GM12878 (cell line): ENCODE results near the gene PIGS. TPM values are rescaled to one million over a fixed set of nuclear protein-coding genes. Genes with fewer than 3 reads are reported as not detected.
A peak's percentile ranks its signal among the peaks of the same experiment; 100 is the strongest.

Experiments
- ATAC-seq: fragments of 200-7000 bp; cut with Tn5 transposase; 3 replicates; pipeline ENCODE4 v1.9.1; 2020; ENCODE audit warnings: mild to moderate bottlenecking, moderate library complexity
- Bru-seq: library from RNA; stranded (reverse); fragments of 400-500 nt; gene quantifications from one replicate; lab custom pipeline; 2021; lab: Mats Ljungman, UMichigan
- BruChase-seq, 2 experiments: library from RNA; stranded (reverse); fragments of 400-500 nt; gene quantifications; one replicate each; lab custom pipeline; 2021; lab: Mats Ljungman, UMichigan
- BruUV-seq: library from RNA; stranded (reverse); fragments of 400-500 nt; replicated peaks from 2 replicates; lab custom pipeline; 2021; lab: Mats Ljungman, UMichigan
- CTCF ChIA-PET: fragments of 300-600 bp; sonication (Branson Sonifier 250); formaldehyde crosslinking; extraction: SDS; loops from one replicate; lab custom pipeline; 2021; ENCODE audit warnings: inconsistent platforms; lab: Yijun Ruan, JAX
- POLR2A ChIA-PET: fragments of 350-600 bp; formaldehyde crosslinking; extraction: SDS; loops from one replicate; lab custom pipeline; 2021; ENCODE audit warnings: inconsistent platforms; lab: Charles Lee
- RAD21 ChIA-PET: fragments of 300-600 bp; sonication (Branson Sonifier 250); formaldehyde crosslinking; loops from one replicate; lab custom pipeline; 2023; ENCODE audit warnings: antibody characterized with exemption; ENCODE audit not compliant: unreplicated experiment; lab: Charles Lee
- SMC1A ChIA-PET: fragments of 300-600 bp; sonication (Branson Sonifier 250); formaldehyde crosslinking; loops from one replicate; lab custom pipeline; 2023; ENCODE audit not compliant: unreplicated experiment, uncharacterized antibody; lab: Charles Lee
- DNase-seq: peaks from one replicate; pipeline ENCODE4 v3.0.0-alpha.2; 2011; ENCODE audit warnings: low read depth, low spot score
- FAIRE-seq: peaks from 3 replicates; lab custom pipeline; 2011; peaks lifted over from hg19 to GRCh38; lab: Jason Lieb, UNC
- H2AFZ ChIP-seq: 2 replicates; pipeline ENCODE4 v1.6.0; 2011; ENCODE audit warnings: low read depth, low read length, control low read depth; ENCODE audit not compliant: control insufficient read depth
- H3K27ac ChIP-seq: 2 replicates; pipeline ENCODE4 v1.5.1; 2011; ENCODE audit warnings: control low read depth; ENCODE audit not compliant: control insufficient read depth, insufficient read depth
- H3K27me3 ChIP-seq, 2 experiments: replicated peaks in 1 of 2; 2 replicates each; pipeline versions ENCODE4 v1.6.0 to v1.6.1; 2011; ENCODE audit warnings: low read length in 1 of 2; ENCODE audit not compliant: control insufficient read depth in 2 of 2, insufficient read depth in 2 of 2
- H3K36me3 ChIP-seq, 2 experiments: 2 replicates each; pipeline ENCODE4 v1.5.1; 2011; ENCODE audit warnings: low read length in 1 of 2; ENCODE audit not compliant: control insufficient read depth in 2 of 2, insufficient read depth in 2 of 2
- H3K4me1 ChIP-seq: 2 replicates; pipeline ENCODE4 v1.6.1; 2011; ENCODE audit warnings: mild to moderate bottlenecking, low read length, moderate library complexity, mixed read lengths; ENCODE audit not compliant: control insufficient read depth, insufficient read depth
- H3K4me2 ChIP-seq: 2 replicates; pipeline ENCODE4 v1.6.0; 2011; ENCODE audit warnings: control low read depth; ENCODE audit not compliant: control insufficient read depth, insufficient read depth
- H3K4me3 ChIP-seq: fragments of 200-600 bp; sonication (generic); 2 replicates; pipeline ENCODE4 v1.5.1; 2016
- H3K79me2 ChIP-seq: 2 replicates; pipeline ENCODE4 v1.6.0; 2011; ENCODE audit warnings: low read length; ENCODE audit not compliant: control insufficient read depth, insufficient read depth
- H3K9ac ChIP-seq: 2 replicates; pipeline ENCODE4 v1.8.0; 2011; ENCODE audit warnings: low read length, control low read depth, mixed read lengths; ENCODE audit not compliant: control insufficient read depth, insufficient read depth
- H3K9me3 ChIP-seq: replicated peaks from 3 replicates; pipeline ENCODE4 v1.5.1; 2011; ENCODE audit warnings: mild to moderate bottlenecking, low read length; ENCODE audit not compliant: control insufficient read depth, insufficient read depth
- H4K20me1 ChIP-seq: 2 replicates; pipeline ENCODE4 v1.6.0; 2011; ENCODE audit not compliant: control insufficient read depth, insufficient read depth
- CBX5 ChIP-seq: sonication (generic); IDR thresholded peaks from 2 replicates; pipeline ENCODE4 v1.6.1; 2016; ENCODE audit warnings: low read depth, moderate library complexity, mild to moderate bottlenecking, inconsistent platforms
- CHD4 ChIP-seq: fragments of 200-600 bp; sonication (generic); IDR thresholded peaks from 2 replicates; pipeline ENCODE4 v1.6.1; 2016; ENCODE audit warnings: mild to moderate bottlenecking
- E2F4 ChIP-seq: IDR thresholded peaks from 2 replicates; pipeline ENCODE4 v1.6.1; 2012; ENCODE audit warnings: low read depth, low read length, improper control_type of control experiment
- IKZF1 ChIP-seq: fragments of 450-650 bp; conservative IDR thresholded peaks from 2 replicates; pipeline ENCODE4 v1.6.1; 2017; ENCODE audit warnings: antibody characterized with exemption, mild to moderate bottlenecking
- JUNB ChIP-seq: IDR thresholded peaks from 2 replicates; pipeline ENCODE4 v1.6.1; 2016; ENCODE audit warnings: antibody characterized with exemption, mild to moderate bottlenecking
- NRF1 ChIP-seq: conservative IDR thresholded peaks from 2 replicates; pipeline ENCODE4 v1.6.1; 2011; ENCODE audit warnings: mild to moderate bottlenecking, low read depth, low read length, improper control_type of control experiment
- PAX5 ChIP-seq: IDR thresholded peaks from 2 replicates; pipeline ENCODE4 v1.6.1; 2011; ENCODE audit warnings: low read depth, low read length, borderline replicate concordance
- SIN3A ChIP-seq: IDR thresholded peaks from 2 replicates; pipeline ENCODE4 v1.6.1; 2012; ENCODE audit warnings: low read depth, low read length, improper control_type of control experiment
- SKIL ChIP-seq: fragments of 450-650 bp; IDR thresholded peaks from 2 replicates; pipeline ENCODE4 v1.6.1; 2017; ENCODE audit warnings: mild to moderate bottlenecking, low read depth, inconsistent platforms; ENCODE audit not compliant: poor library complexity, severe bottlenecking
- WGBS: methylation state at CpG from one replicate; pipeline ENCODE4 v1.1.6; 2016; ENCODE audit warnings: low lambda C conversion rate; ENCODE audit not compliant: insufficient replicate concordance, insufficient coverage; ENCODE audit errors: missing lambda C conversion rate; 5-methylcytosine and 5-hydroxymethylcytosine counted together
- in situ Hi-C: fragments of 300-500 bp; cut with MboI; formaldehyde crosslinking; loops from 9 replicates; pipeline ENCODE4 v1.14.3; 2018; ENCODE audit warnings: mixed read lengths
- intact Hi-C: fragments of 100-400 bp; cut with micrococcal nuclease; formaldehyde crosslinking; loops from one replicate; pipeline ENCODE4 v1.14.2; 2022; ENCODE audit not compliant: unreplicated experiment
- long read RNA-seq, 2 experiments: library from polyadenylated mRNA; unstranded; transcript quantifications; one replicate each; pipeline ENCODE4 v2.0.0, GENCODE V29; 2019 to 2020
- polyA minus RNA-seq, 3 experiments: library from RNA; depleted of rRNA, polyadenylated mRNA; stranded (reverse); fragments of >200 nt; gene quantifications; 2 replicates each; pipeline ENCODE4 v1.2.3, GENCODE V29; 2011
- polyA plus RNA-seq, 11 experiments: library from polyadenylated mRNA; depleted of rRNA in 4 of 11; unstranded in 6 of 11; stranded (reverse) in 5 of 11; fragments of >200 nt; fragmentation: Nextera tagmentation in 4 of 11; fragmentation: Illumina TruSeq in 1 of 11; extraction: Ambion mirVana in 4 of 11; extraction: Trizol in 1 of 11; gene quantifications; 1 replicate in 1 of 11; 2 replicates in 10 of 11; pipeline versions ENCODE4 v1.2.1 to v1.2.3, GENCODE V29; 2011 to 2016; ENCODE audit warnings: inconsistent platforms in 2 of 11, missing spikeins in 2 of 11, low read depth in 1 of 11
- total RNA-seq, 4 experiments: library from RNA; depleted of rRNA in 3 of 4; stranded (reverse); fragments of >200 nt in 3 of 4; fragmentation: Illumina TruSeq in 1 of 4; extraction: Trizol in 1 of 4; gene quantifications; 2 replicates each; pipeline versions ENCODE4 v1.2.1 to v1.2.3, GENCODE V29; 2013 to 2021
- TF ChIP-seq, protein P1 (sequence below): IDR thresholded peaks from 2 replicates; pipeline ENCODE4 v1.6.1; 2012; ENCODE audit warnings: low read depth, low read length, improper control_type of control experiment
- TF ChIP-seq, protein P2 (sequence below): IDR thresholded peaks from 2 replicates; pipeline ENCODE4 v1.6.1; 2011; ENCODE audit warnings: borderline replicate concordance, low read depth, mild to moderate bottlenecking, moderate library complexity, low read length; ENCODE audit not compliant: insufficient read depth, poor library complexity, severe bottlenecking

The PIGS gene
- 125 and 128 TPM in 2 replicates for total RNA-seq (2013; cell fraction: nucleolus; rRNA removed)
- total RNA-seq (2014; rRNA removed), result 54.7 and 55.1 TPM in 2 replicates
- total RNA-seq (2014; rRNA removed; fragmentation: Illumina TruSeq; extraction: Trizol), result 32.8 and 36.0 TPM in 2 replicates
- total RNA-seq (2021), result 71.3 and 73.7 TPM in 2 replicates
- 37.0 TPM for polyA plus RNA-seq (2011; ENCODE audit: low read depth)
- 32.2 and 41.7 TPM in 2 replicates for polyA plus RNA-seq (2011; rRNA removed)
- polyA plus RNA-seq (2011; cell fraction: cytosol; rRNA removed), result 80.6 and 93.3 TPM in 2 replicates
- polyA plus RNA-seq (2011; cell fraction: nucleus; rRNA removed), result 105 and 109 TPM in 2 replicates
- polyA plus RNA-seq (2012), result 64.2 and 67.9 TPM in 2 replicates
- 62.0 and 70.6 TPM in 2 replicates for polyA plus RNA-seq (2014; fragmentation: Illumina TruSeq; extraction: Trizol)
- polyA plus RNA-seq (2014; fragmentation: Nextera tagmentation; extraction: Ambion mirVana), result 10 to 100 TPM; 27.5 to 32.2 TPM
- polyA plus RNA-seq (2014; rRNA removed), result 46.8 and 47.0 TPM in 2 replicates
- 10 to 100 TPM; 67.9 to 71.8 TPM for polyA plus RNA-seq (2016; fragmentation: Nextera tagmentation; extraction: Ambion mirVana)
- 35.0 and 59.7 TPM in 2 replicates for polyA minus RNA-seq (2011; rRNA and poly(A)+ RNA removed)
- 27.9 and 28.9 TPM in 2 replicates for polyA minus RNA-seq (2011; cell fraction: cytosol; rRNA and poly(A)+ RNA removed)
- polyA minus RNA-seq (2011; cell fraction: nucleus; rRNA and poly(A)+ RNA removed), result 28.0 and 40.9 TPM in 2 replicates
- Bru-seq, nascent RNA, result percentile 82 among the genes with signal in this experiment
- BruChase-seq, experiment 1, labeled RNA remaining after a 6-hour chase, result percentile 89 among the genes with signal in this experiment
- BruChase-seq, experiment 2, labeled RNA remaining after a 2-hour chase, result percentile 85 among the genes with signal in this experiment
- long read RNA-seq, experiment 1, transcript PIGS-202 (12 exons, 2,877 nt), result major isoform, 49 of 61 reads
- long read RNA-seq, experiment 1, partial matches to known transcripts, result 3 of 61 reads
- long read RNA-seq, experiment 1, other reads (novel, unspliced or antisense), result 5 of 61 reads
- long read RNA-seq, experiment 2, transcript PIGS-206 (2 exons, 3,088 nt), result minor isoform, 5 of 107 reads
- long read RNA-seq, experiment 2, transcript PIGS-202 (12 exons, 2,877 nt), result major isoform, 33 of 107 reads
- long read RNA-seq, experiment 2, partial matches to known transcripts, result 57 of 107 reads
- long read RNA-seq, experiment 2, other reads (novel, unspliced or antisense), result 6 of 107 reads

GRCh38 chr17:28571361-28572122 lies at the start of gene PIGS:
TSS of gene PIGS (minus strand) at chr17:28571524. CDS start at chr17:28571496, 28 bp downstream.
- FAIRE-seq (no peak), DNase-seq (peak; percentile 68), ATAC-seq (peak; percentile 97)
- intact Hi-C loops, result loop anchor here (5.0 kb wide), 1 partner anchor 51 kb away; no protein-coding TSS in a partner anchor
- in situ Hi-C loops, result loop anchor here (25.0 kb wide), 1 partner anchor 1084 kb away; no protein-coding TSS in a partner anchor
- Histone ChIP-seq H4K20me1 (no peaks in the 10 kb centered on the region), H3K79me2 (peaks cover 67% of the 10 kb centered on the region), H3K9ac (peak within 1 kb of the TSS; percentile 90), H3K9me3 (no peaks in the 10 kb centered on the region), H3K27me3 (no peaks in the 10 kb centered on the region), H3K4me2 (peak within 1 kb of the TSS; percentile 84), H3K4me1 (peaks cover 22% of the 10 kb centered on the region), H2AFZ (peak within 1 kb of the TSS; percentile 79), H3K36me3 (peaks cover 0 to 16% of the 10 kb centered on the region in 2 experiments; a peak in 1 of 4 replicates), H3K27ac (peak within 1 kb of the TSS; percentile 85), H3K4me3 (peak within 1 kb of the TSS; percentile 90)
- TSS peak; percentile 75 for BruUV-seq
- CTCF ChIA-PET, result interaction anchor here (1.2 to 6.6 kb wide), 6 partner anchors 22 to 87 kb away, joined by 4 to 83 read pairs (median 6); no protein-coding TSS in a partner anchor
- POLR2A ChIA-PET, result interaction anchor here (0.7 to 9.9 kb wide), 16 partner anchors 8 to 236 kb away, joined by 3 to 148 read pairs (median 4); partner anchors contain the start of genes BLTP2, IFT20, RPL23A and SPAG5
- RAD21 ChIA-PET, result interaction anchor here (0.9 to 7.1 kb wide), 10 partner anchors 19 to 156 kb away, joined by 3 to 102 read pairs (median 6); partner anchors contain the start of genes BLTP2, PROCA1, SPAG5 and UNC119
- 3% methylated on average over 46 of the region's 49 CpGs for WGBS
- SMC1A ChIA-PET, result interaction anchor here (0.6 to 8.3 kb wide), 9 partner anchors 14 to 72 kb away, joined by 3 to 89 read pairs (median 5); no protein-coding TSS in a partner anchor
- TF ChIP-seq, protein P1, sequence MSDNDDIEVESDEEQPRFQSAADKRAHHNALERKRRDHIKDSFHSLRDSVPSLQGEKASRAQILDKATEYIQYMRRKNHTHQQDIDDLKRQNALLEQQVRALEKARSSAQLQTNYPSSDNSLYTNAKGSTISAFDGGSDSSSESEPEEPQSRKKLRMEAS, result no peak
- TF ChIP-seq SKIL, result no peak
- TF ChIP-seq, protein P2, sequence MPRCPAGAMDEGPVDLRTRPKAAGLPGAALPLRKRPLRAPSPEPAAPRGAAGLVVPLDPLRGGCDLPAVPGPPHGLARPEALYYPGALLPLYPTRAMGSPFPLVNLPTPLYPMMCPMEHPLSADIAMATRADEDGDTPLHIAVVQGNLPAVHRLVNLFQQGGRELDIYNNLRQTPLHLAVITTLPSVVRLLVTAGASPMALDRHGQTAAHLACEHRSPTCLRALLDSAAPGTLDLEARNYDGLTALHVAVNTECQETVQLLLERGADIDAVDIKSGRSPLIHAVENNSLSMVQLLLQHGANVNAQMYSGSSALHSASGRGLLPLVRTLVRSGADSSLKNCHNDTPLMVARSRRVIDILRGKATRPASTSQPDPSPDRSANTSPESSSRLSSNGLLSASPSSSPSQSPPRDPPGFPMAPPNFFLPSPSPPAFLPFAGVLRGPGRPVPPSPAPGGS, result no peak
- TF ChIP-seq E2F4, result no peak
- TF ChIP-seq PAX5, result peak; percentile 44; the same call in 1 of the 2 replicates
- no peak for TF ChIP-seq NRF1
- peak; percentile 64 for TF ChIP-seq IKZF1
- no peak for TF ChIP-seq CBX5
- no peak for TF ChIP-seq JUNB
- no peak for TF ChIP-seq CHD4
- TF ChIP-seq SIN3A, result no peak
